ENCODE results near the gene PHIP. TPM values are rescaled to one million over a fixed set of nuclear protein-coding genes. Genes with fewer than 3 reads are reported as not detected.
"Not testable (repeated sequence)": the region's sequence is repeated elsewhere in the genome, so short reads cannot be mapped to it uniquely, and the experiment has no call there.

The PHIP gene
- total and polyA plus RNA-seq, 7 donors: 2.5 to 41.7 (median 31.6) TPM

- intact Hi-C loops (cut with DNase I): no loop called here
- no peaks in the 10 kb centered on the region for H3K36me3 ChIP-seq
- no peaks in the 10 kb centered on the region for H3K9me3 ChIP-seq
- peak overlapping the region in 3 of 4 donors; percentile 26 to 48 (median 46) for H3K4me3 ChIP-seq
- TF ChIP-seq CTCF (IDR thresholded peaks at IDR 0.05) (no peak), POLR2A (IDR thresholded peaks at IDR 0.05) (no peak), EP300 (IDR thresholded peaks at IDR 0.05) (no peak), POLR2AphosphoS5 (IDR thresholded peaks at IDR 0.05) (no peak)
- H3K27me3 ChIP-seq: peaks cover 0 to 8% (median 0%) of the 10 kb centered on the region in 3 donors
- peaks cover 0 to 12% (median 5%) of the 10 kb centered on the region in 4 donors for H3K4me1 ChIP-seq
- H3K27ac ChIP-seq: no peak overlapping the region
- 2 to 4% methylated on average over 49 of the region's 49 CpGs for WGBS, 2 donors
- DNase-seq: no peak
Observed at GRCh38 chr6:78910591-78911171, 167.4 kb downstream of the PHIP start.

- H3K36me3 ChIP-seq: no peaks in the 10 kb centered on the region
- intact Hi-C loops (cut with DNase I): no loop called here
- peaks cover 0 to 8% (median 0%) of the 10 kb centered on the region in 3 donors for H3K27me3 ChIP-seq
- H3K27ac ChIP-seq: no peak overlapping the region
- TF ChIP-seq CTCF (IDR thresholded peaks at IDR 0.05) (no peak), POLR2A (IDR thresholded peaks at IDR 0.05) (no peak), POLR2AphosphoS5 (IDR thresholded peaks at IDR 0.05) (no peak), EP300 (IDR thresholded peaks at IDR 0.05) (no peak)
- no peak for DNase-seq
- 87 to 92% methylated on average over 10 of the region's 10 CpGs for WGBS, 2 donors
- peaks cover 0 to 12% (median 5%) of the 10 kb centered on the region in 4 donors for H3K4me1 ChIP-seq
- H3K9me3 ChIP-seq: no peaks in the 10 kb centered on the region
- peak overlapping the region in 2 of 4 donors; percentile 46 to 48 for H3K4me3 ChIP-seq
Observed at GRCh38 chr6:78910010-78910409, 168.0 kb downstream of the PHIP start.

GRCh38 chr6:78909391-78909790 lies 168.7 kb downstream of the PHIP start:
- TF ChIP-seq EP300 (IDR thresholded peaks at IDR 0.05) (no peak), POLR2A (IDR thresholded peaks at IDR 0.05) (no peak), CTCF (IDR thresholded peaks at IDR 0.05) (no peak), POLR2AphosphoS5 (IDR thresholded peaks at IDR 0.05) (no peak)
- no peak for DNase-seq
- 50 to 51% methylated on average over 3 of the region's 3 CpGs for WGBS, 2 donors
- intact Hi-C loops (cut with DNase I): no loop called here
- Histone ChIP-seq H3K9me3 (no peaks in the 10 kb centered on the region), H3K27ac (no peak overlapping the region), H3K4me3 (no peak overlapping the region), H3K4me1 (peaks cover 0 to 12% (median 5%) of the 10 kb centered on the region in 4 donors), H3K36me3 (no peaks in the 10 kb centered on the region), H3K27me3 (peaks cover 0 to 8% (median 0%) of the 10 kb centered on the region in 3 donors)

GRCh38 chr6:78908621-78909020 lies 169.4 kb downstream of the PHIP start:
- no peak overlapping the region for H3K27ac ChIP-seq
- WGBS, 2 donors: 90 to 96% methylated on average over 2 of the region's 2 CpGs
- TF ChIP-seq POLR2AphosphoS5 (IDR thresholded peaks at IDR 0.05): no peak
- TF ChIP-seq EP300 (IDR thresholded peaks at IDR 0.05): no peak
- no peak for TF ChIP-seq POLR2A (IDR thresholded peaks at IDR 0.05)
- TF ChIP-seq CTCF (IDR thresholded peaks at IDR 0.05): no peak
- no peaks in the 10 kb centered on the region for H3K36me3 ChIP-seq
- H3K4me3 ChIP-seq: no peak overlapping the region
- peaks cover 0 to 8% (median 0%) of the 10 kb centered on the region in 3 donors for H3K27me3 ChIP-seq
- H3K9me3 ChIP-seq: no peaks in the 10 kb centered on the region
- DNase-seq: no peak
- peaks cover 0 to 12% (median 5%) of the 10 kb centered on the region in 4 donors for H3K4me1 ChIP-seq
- intact Hi-C loops (cut with DNase I): no loop called here

GRCh38 chr6:78896227-78896626 lies 181.8 kb downstream of the PHIP start:
- Histone ChIP-seq H3K9me3 (no peaks in the 10 kb centered on the region), H3K4me3 (no peak overlapping the region), H3K27ac (no peak overlapping the region), H3K4me1 (no peaks in the 10 kb centered on the region), H3K36me3 (no peaks in the 10 kb centered on the region), H3K27me3 (no peaks in the 10 kb centered on the region)
- 90% methylated on average over 2 of the region's 2 CpGs for WGBS, 2 donors
- intact Hi-C loops (cut with DNase I): no loop called here
- no peak for DNase-seq
- TF ChIP-seq POLR2AphosphoS5 (IDR thresholded peaks at IDR 0.05): no peak
- no peak for TF ChIP-seq POLR2A (IDR thresholded peaks at IDR 0.05)
- TF ChIP-seq EP300 (IDR thresholded peaks at IDR 0.05): no peak
- no peak for TF ChIP-seq CTCF (IDR thresholded peaks at IDR 0.05)

GRCh38 chr6:78889901-78890300 lies 188.2 kb downstream of the PHIP start:
- H3K4me3 ChIP-seq; H3K27ac ChIP-seq; H3K4me1 ChIP-seq; H3K27me3 ChIP-seq; DNase-seq; intact Hi-C loops (cut with DNase I); H3K9me3 ChIP-seq: not testable (repeated sequence)
- H3K36me3 ChIP-seq: peaks cover 0 to 12% (median 0%) of the 10 kb centered on the region in 4 donors
- 88 to 93% methylated on average over 5 of the region's 5 CpGs for WGBS, 2 donors
